K562 (cell line): Measurements from ENCODE around the gene LCLAT1. TPM values are rescaled to one million over a fixed set of nuclear protein-coding genes. Genes with fewer than 3 reads are reported as not detected.

ENCODE experiments used
- ATAC-seq: fragments of 200-7000 bp; cut with Tn5 transposase; 3 replicates; pipeline ENCODE4 v1.9.1; 2020; ENCODE audit warnings: moderate library complexity
- BruUV-seq: library from RNA; stranded (reverse); fragments of 400-500 nt; replicated peaks from 2 replicates; lab custom pipeline; 2021; lab: Mats Ljungman, UMichigan
- CTCF ChIA-PET: fragments of 300-600 bp; formaldehyde crosslinking; extraction: SDS; loops from one replicate; lab custom pipeline; 2021; ENCODE audit warnings: low intra/inter-chr PET ratio; lab: Yijun Ruan, JAX
- POLR2A ChIA-PET: fragments of 300-600, 350-650 bp; sonication (Branson Sonifier 250); formaldehyde crosslinking; extraction: SDS; loops from one replicate; lab custom pipeline; 2021; ENCODE audit warnings: antibody characterized with exemption, inconsistent platforms; lab: Yijun Ruan, JAX
- DNase-seq, 4 experiments: peaks; one replicate each; pipeline versions ENCODE4 v3.0.0 to v3.0.0-alpha.2; 2011 to 2018; ENCODE audit warnings: low spot score in 3 of 4, mixed read lengths in 3 of 4; ENCODE audit errors: extremely low read depth in 1 of 4
- FAIRE-seq: peaks from 2 replicates; lab custom pipeline; 2011; peaks lifted over from hg19 to GRCh38; lab: Jason Lieb, UNC
- H2AFZ ChIP-seq: 2 replicates; pipeline ENCODE4 v1.6.0; 2011; ENCODE audit warnings: low read depth, low read length, control low read depth, inconsistent platforms
- H3K27ac ChIP-seq: fragments of 200-600 bp; 3 replicates; pipeline ENCODE4 v1.8.0; 2011; ENCODE audit warnings: low read depth, mild to moderate bottlenecking, control low read depth, inconsistent platforms, low read length, moderate library complexity, mixed read lengths; ENCODE audit errors: extremely low read depth
- H3K27me3 ChIP-seq, 2 experiments: fragments of 300-600 bp in 1 of 2; 2 replicates in 1 of 2; 3 replicates in 1 of 2; pipeline versions ENCODE4 v1.6.0 to v1.8.0; 2011; ENCODE audit warnings: inconsistent platforms in 2 of 2, low read length in 2 of 2, mild to moderate bottlenecking in 1 of 2, mixed read lengths in 1 of 2, moderate library complexity in 1 of 2; ENCODE audit not compliant: control insufficient read depth in 2 of 2, insufficient read depth in 2 of 2
- H3K36me3 ChIP-seq: fragments of 300-600 bp; 3 replicates; pipeline ENCODE4 v1.8.0; 2011; ENCODE audit warnings: mild to moderate bottlenecking, low read length, inconsistent platforms; ENCODE audit not compliant: control insufficient read depth, insufficient read depth
- H3K4me1 ChIP-seq, 2 experiments: fragments of 200-600 bp in 1 of 2; replicated peaks in 1 of 2; 2 replicates in 1 of 2; 3 replicates in 1 of 2; pipeline versions ENCODE4 v1.5.1 to v1.8.0; 2011; ENCODE audit warnings: inconsistent platforms in 2 of 2, low read length in 2 of 2, mild to moderate bottlenecking in 1 of 2, mixed read lengths in 1 of 2, moderate library complexity in 1 of 2; ENCODE audit not compliant: control insufficient read depth in 2 of 2, insufficient read depth in 2 of 2
- H3K4me2 ChIP-seq: 2 replicates; pipeline ENCODE4 v1.6.1; 2011; ENCODE audit warnings: low read length, control low read depth, inconsistent platforms, mixed read lengths; ENCODE audit not compliant: insufficient read depth
- H3K4me3 ChIP-seq: fragments of 200-600 bp; sonication (generic), shearing (Covaris generic); 2 replicates; pipeline ENCODE4 v1.5.1; 2016; ENCODE audit warnings: control low read depth, inconsistent platforms
- H3K79me2 ChIP-seq: fragments of 200-600 bp; 3 replicates; pipeline ENCODE4 v1.8.0; 2011; ENCODE audit warnings: low read length, inconsistent platforms; ENCODE audit not compliant: control insufficient read depth, insufficient read depth
- H3K9ac ChIP-seq, 2 experiments: 2 replicates each; pipeline versions ENCODE4 v1.6.0 to v1.6.1; 2011; ENCODE audit warnings: low read depth in 2 of 2, low read length in 2 of 2, control low read depth in 1 of 2, inconsistent platforms in 1 of 2, mild to moderate bottlenecking in 1 of 2, mixed read lengths in 1 of 2; ENCODE audit not compliant: insufficient read depth in 1 of 2
- H3K9me1 ChIP-seq: one replicate; pipeline ENCODE4 v1.6.0; 2011; ENCODE audit warnings: inconsistent platforms, mild to moderate bottlenecking, low read length, moderate library complexity; ENCODE audit not compliant: control insufficient read depth, insufficient read depth
- H3K9me3 ChIP-seq: replicated peaks from 2 replicates; pipeline ENCODE4 v1.5.1; 2011; ENCODE audit warnings: low read depth, low read length, inconsistent platforms; ENCODE audit not compliant: control insufficient read depth, insufficient read depth
- H4K20me1 ChIP-seq: replicated peaks from 2 replicates; pipeline ENCODE4 v1.6.1; 2011; ENCODE audit warnings: low read length, inconsistent platforms, mixed read lengths; ENCODE audit not compliant: control insufficient read depth, insufficient read depth
- ATF4 ChIP-seq: fragments of 450-650 bp; formaldehyde crosslinking; IDR thresholded peaks from 2 replicates; pipeline ENCODE4 v1.4.0; 2022; ENCODE audit warnings: mild to moderate bottlenecking, moderate library complexity
- CHAMP1 ChIP-seq: fragments of 450-650 bp; IDR thresholded peaks from 2 replicates; pipeline ENCODE4 v1.6.1; 2016; ENCODE audit warnings: mild to moderate bottlenecking
- KAT7 ChIP-seq: sonication (generic); formaldehyde crosslinking; IDR thresholded peaks from 2 replicates; pipeline ENCODE4 v1.8.0; 2022; ENCODE audit warnings: missing genetic modification reagents, mild to moderate bottlenecking, borderline replicate concordance
- MYBL2 ChIP-seq, 2 experiments: fragments of 450-650 bp in 1 of 2; sonication (generic) in 1 of 2; formaldehyde crosslinking in 1 of 2; IDR thresholded peaks; 2 replicates each; pipeline versions ENCODE4 v1.6.1 to v1.8.1; 2017 to 2022; ENCODE audit warnings: borderline replicate concordance in 1 of 2, inconsistent platforms in 1 of 2, low read depth in 1 of 2, mild to moderate bottlenecking in 1 of 2, missing genetic modification reagents in 1 of 2, moderate library complexity in 1 of 2
- SETDB1 ChIP-seq: IDR thresholded peaks from one replicate; pipeline ENCODE4 v1.6.1; 2012; ENCODE audit warnings: low read length, control low read depth, inconsistent platforms
- SMAD1 ChIP-seq: fragments of 150-350 bp; IDR thresholded peaks from 2 replicates; pipeline ENCODE4 v1.6.1; 2014; ENCODE audit warnings: low read length, low read depth; ENCODE audit not compliant: partially characterized antibody
- STAG1 ChIP-seq: sonication (generic); formaldehyde crosslinking; IDR thresholded peaks from 2 replicates; pipeline ENCODE4 v1.5.0; 2020; ENCODE audit warnings: missing genetic modification reagents, borderline replicate concordance
- ZBTB1 ChIP-seq: sonication (generic); formaldehyde crosslinking; IDR thresholded peaks from 2 replicates; pipeline ENCODE4 v1.8.1; 2023; ENCODE audit warnings: missing genetic modification reagents, low read depth, mild to moderate bottlenecking, borderline replicate concordance
- ZEB2 ChIP-seq: fragments of 450-650 bp; IDR thresholded peaks from 2 replicates; pipeline ENCODE4 v1.6.1; 2016
- ZNF133 ChIP-seq: fragments of 250-450 bp; sonication (Bioruptor Pico); IDR thresholded peaks from 2 replicates; pipeline ENCODE4 v1.4.0; 2020; ENCODE audit warnings: mild to moderate bottlenecking
- ZNF717 ChIP-seq: fragments of 250-450 bp; sonication (Bioruptor Pico); IDR thresholded peaks from 2 replicates; pipeline ENCODE4 v1.5.0; 2021
- ZNF75A ChIP-seq: fragments of 450-650 bp; formaldehyde crosslinking; IDR thresholded peaks from 2 replicates; pipeline ENCODE4 v1.4.0; 2020; ENCODE audit warnings: mild to moderate bottlenecking
- ZNF76 ChIP-seq: fragments of 250-450 bp; sonication (Bioruptor Pico); IDR thresholded peaks from 2 replicates; pipeline ENCODE4 v1.4.0; 2020; ENCODE audit warnings: mild to moderate bottlenecking, moderate library complexity, borderline replicate concordance
- WGBS: fragments of 100-300 bp; shearing (Covaris generic); methylation state at CpG from one replicate; pipeline ENCODE4 v1.1.6; 2016; ENCODE audit warnings: low coverage, mixed read lengths; ENCODE audit not compliant: insufficient coverage; ENCODE audit errors: missing lambda C conversion rate; 5-methylcytosine and 5-hydroxymethylcytosine counted together
- in situ Hi-C: fragments of 300-500 bp; cut with MboI; formaldehyde crosslinking; loops from 4 replicates; pipeline ENCODE4 v1.15.0; 2018; ENCODE audit warnings: inconsistent platforms, mixed read lengths
- intact Hi-C: fragments of 100-400 bp; cut with micrococcal nuclease; formaldehyde crosslinking; loops from 2 replicates; pipeline ENCODE4 v1.14.2; 2022
- polyA plus RNA-seq, 8 experiments: library from polyadenylated mRNA; depleted of rRNA in 4 of 8; stranded (reverse) in 5 of 8; unstranded in 3 of 8; fragments of >200 nt; fragmentation: Nextera tagmentation in 2 of 8; fragmentation: Illumina TruSeq in 1 of 8; extraction: Ambion mirVana in 2 of 8; extraction: Trizol in 1 of 8; gene quantifications; 2 replicates each; pipeline versions ENCODE4 v1.2.1 to v1.2.3, GENCODE V29; 2011 to 2014; ENCODE audit warnings: inconsistent platforms in 1 of 8, missing spikeins in 1 of 8
- total RNA-seq, 7 experiments: library from RNA; depleted of rRNA in 6 of 7; stranded (reverse); fragments of >200 nt in 6 of 7; fragmentation: Illumina TruSeq in 2 of 7; extraction: Trizol in 2 of 7; gene quantifications; 2 replicates each; pipeline versions ENCODE4 v1.2.1 to v1.2.3, GENCODE V29; 2011 to 2021; ENCODE audit warnings: low replicate concordance in 1 of 7

LCLAT1 gene
- total and polyA plus RNA-seq, 9 of the 15 experiments (the other 6 are each of a cell fraction or from before 2014, with no cell fraction given), result 8.9 to 63.3 (median 25.4) TPM

- WGBS, result 26% methylated on average over 4 of the region's 4 CpGs
- H3K27me3 ChIP-seq, result no peaks in the 10 kb centered on the region
- H3K27ac ChIP-seq, result no peak overlapping the region
- H4K20me1 ChIP-seq, result no peaks in the 10 kb centered on the region
- ATAC-seq, result no peak
- no peaks in the 10 kb centered on the region for H3K79me2 ChIP-seq
- no peak overlapping the region for H3K4me2 ChIP-seq
- DNase-seq, result no peak
- CTCF ChIA-PET, result no interaction called here
- no peaks in the 10 kb centered on the region for H3K9me1 ChIP-seq
- no peak overlapping the region for H3K4me3 ChIP-seq
- no peaks in the 10 kb centered on the region for H3K9me3 ChIP-seq
- in situ Hi-C loops (no loop called here), intact Hi-C loops (no loop called here)
- no TSS peak for BruUV-seq
- POLR2A ChIA-PET, result interaction anchor here (0.6 kb wide), 1 partner anchor 188 kb away, joined by 3 read pairs; no protein-coding TSS in a partner anchor
- H2AFZ ChIP-seq, result no peak overlapping the region
- no peak overlapping the region for H3K9ac ChIP-seq
- no peak for FAIRE-seq
- no peaks in the 10 kb centered on the region for H3K36me3 ChIP-seq
- peaks cover 0 to 4% of the 10 kb centered on the region in 2 experiments; a peak in 2 of 5 replicates for H3K4me1 ChIP-seq
- TF ChIP-seq ZNF76 (CRISPR knock-in tag) (no peak), ZEB2 (no peak), ZNF717 (CRISPR knock-in tag) (no peak)
Observed at GRCh38 chr2:30663321-30663720, 216.3 kb downstream of the LCLAT1 start.

- intact Hi-C loops (no loop called here), in situ Hi-C loops (no loop called here)
- FAIRE-seq, result no peak
- ChIA-PET POLR2A (interaction anchor here (0.7 kb wide), 1 partner anchor 437 kb away, joined by 3 read pairs; no protein-coding TSS in a partner anchor), CTCF (no interaction called here)
- H4K20me1 ChIP-seq, result no peaks in the 10 kb centered on the region
- H3K36me3 ChIP-seq, result no peaks in the 10 kb centered on the region
- H3K27me3 ChIP-seq, result no peaks in the 10 kb centered on the region
- H3K27ac ChIP-seq, result no peak overlapping the region
- no peaks in the 10 kb centered on the region for H3K9me3 ChIP-seq
- no peak overlapping the region for H3K9ac ChIP-seq
- no peak overlapping the region for H3K4me3 ChIP-seq
- no peaks in the 10 kb centered on the region for H3K79me2 ChIP-seq
- H2AFZ ChIP-seq, result no peak overlapping the region
- ATAC-seq, result no peak
- no TSS peak for BruUV-seq
- no peak overlapping the region for H3K4me2 ChIP-seq
- 19% methylated on average over 3 of the region's 3 CpGs for WGBS
- no peaks in the 10 kb centered on the region for H3K9me1 ChIP-seq
- no peak for DNase-seq
- H3K4me1 ChIP-seq, result peaks cover 0 to 4% of the 10 kb centered on the region in 2 experiments; a peak in 2 of 5 replicates
- TF ChIP-seq SETDB1 (no peak), ZNF76 (CRISPR knock-in tag) (no peak), MYBL2 (IDR thresholded peaks at IDR 0.05; ENCODE audit: low read depth) (no peak), MYBL2 (CRISPR knock-in tag; IDR thresholded peaks at IDR 0.05; ENCODE audit: borderline replicate concordance) (no peak), ATF4 (CRISPR knock-in tag) (no peak), STAG1 (CRISPR knock-in tag) (no peak), SMAD1 (no peak), ZBTB1 (no peak), CHAMP1 (no peak), KAT7 (no peak), ZNF133 (no peak), ZNF75A (CRISPR knock-in tag) (no peak)
Observed at GRCh38 chr2:30663806-30664205, 216.8 kb downstream of the LCLAT1 start.
